ENCODE data around the gene CTSD.

Gene CTSD

GRCh38 chr11:1727096-1727690 is 36.5 kb downstream of the CTSD start:
- no peak for DNase-seq

GRCh38 chr11:1719781-1720180 is 43.9 kb downstream of the CTSD start:
- no peak for DNase-seq

- no peak for DNase-seq
Observed at GRCh38 chr11:1718326-1718725, 45.4 kb downstream of the CTSD start.

GRCh38 chr11:1717745-1718144 is 46.0 kb downstream of the CTSD start:
- DNase-seq, result no peak

GRCh38 chr11:1714908-1715885 is 48.5 kb downstream of the CTSD start:
- DNase-seq, result peak; percentile 59

- DNase-seq, result no peak
Observed at GRCh38 chr11:1708716-1709115, 55.0 kb downstream of the CTSD start.

- DNase-seq, result no peak
Observed at GRCh38 chr11:1707751-1708150, 56.0 kb downstream of the CTSD start.

GRCh38 chr11:1706634-1707400 is 56.9 kb downstream of the CTSD start:
- no peak for DNase-seq

GRCh38 chr11:1705126-1706052 is 58.3 kb downstream of the CTSD start:
- no peak for DNase-seq

- DNase-seq, result no peak
Observed at GRCh38 chr11:1703146-1703545, 60.6 kb downstream of the CTSD start.
